GM19463 (cell line): Measurements from ENCODE around the gene EPN1.

Experiments used
- ATAC-seq: cut with Tn5 transposase; IDR thresholded peaks from one replicate; pipeline ENCODE4 v1.9.1; 2021; ENCODE audit warnings: mild to moderate bottlenecking, moderate library complexity; ENCODE audit not compliant: unreplicated experiment

Gene EPN1

DNA sequence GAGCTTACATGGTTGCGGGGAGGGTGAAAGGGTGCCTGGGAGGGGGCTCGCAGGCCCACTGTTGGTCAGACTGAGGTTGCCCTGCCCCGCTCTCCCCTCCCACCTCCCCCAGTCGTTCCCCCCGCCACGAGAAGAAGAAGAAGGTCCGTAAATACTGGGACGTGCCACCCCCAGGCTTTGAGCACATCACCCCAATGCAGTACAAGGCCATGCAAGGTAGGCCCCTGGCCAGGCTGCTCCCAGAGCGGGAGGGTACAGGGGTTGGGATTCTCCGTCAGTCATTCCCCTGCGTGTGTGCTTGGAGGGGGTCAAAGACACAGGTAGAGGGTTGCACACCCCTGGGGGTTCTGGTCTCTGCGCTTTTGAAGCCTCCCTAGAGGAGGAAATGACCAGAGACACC is 14.6 kb upstream of the EPN1 start:
- no peak for ATAC-seq

DNA sequence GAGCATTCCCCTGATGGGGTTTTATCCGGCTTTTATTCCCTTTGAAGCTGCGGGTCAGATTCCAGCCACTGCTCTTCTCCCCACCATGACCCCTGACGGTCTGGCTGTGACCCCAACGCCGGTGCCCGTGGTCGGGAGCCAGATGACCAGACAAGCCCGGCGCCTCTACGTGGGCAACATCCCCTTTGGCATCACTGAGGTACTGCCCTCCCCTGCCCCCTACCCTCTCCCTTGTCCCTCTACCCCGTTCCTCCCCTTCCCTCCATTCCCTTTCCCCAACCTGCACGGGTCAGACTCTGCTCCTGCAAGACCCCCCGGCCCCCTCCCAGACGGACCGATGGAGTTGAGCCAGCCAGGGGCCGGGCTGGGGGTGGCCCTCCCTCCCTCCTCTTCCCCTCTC is 14.0 kb upstream of the EPN1 start:
- no peak for ATAC-seq

DNA sequence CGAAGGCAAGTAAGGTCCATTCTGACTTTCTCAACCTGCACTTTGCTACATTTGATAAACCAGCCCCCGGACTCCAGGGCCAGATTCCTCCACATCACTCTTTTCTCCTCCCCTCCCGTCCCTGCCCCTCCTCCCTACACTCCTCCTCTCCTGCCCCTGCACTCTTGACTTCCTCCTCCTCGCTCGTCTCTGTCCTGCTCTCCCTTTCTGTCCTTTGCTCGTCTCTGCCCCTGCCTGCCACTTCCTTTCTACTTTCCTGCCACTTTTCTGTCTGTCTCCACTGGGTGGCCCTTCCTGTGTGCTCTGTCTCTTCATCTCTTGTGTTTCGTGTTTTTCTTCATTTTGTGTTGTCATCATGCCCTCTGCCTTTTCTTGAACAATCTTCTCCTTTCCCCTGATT is 13.2 kb upstream of the EPN1 start:
- no peak for ATAC-seq

DNA sequence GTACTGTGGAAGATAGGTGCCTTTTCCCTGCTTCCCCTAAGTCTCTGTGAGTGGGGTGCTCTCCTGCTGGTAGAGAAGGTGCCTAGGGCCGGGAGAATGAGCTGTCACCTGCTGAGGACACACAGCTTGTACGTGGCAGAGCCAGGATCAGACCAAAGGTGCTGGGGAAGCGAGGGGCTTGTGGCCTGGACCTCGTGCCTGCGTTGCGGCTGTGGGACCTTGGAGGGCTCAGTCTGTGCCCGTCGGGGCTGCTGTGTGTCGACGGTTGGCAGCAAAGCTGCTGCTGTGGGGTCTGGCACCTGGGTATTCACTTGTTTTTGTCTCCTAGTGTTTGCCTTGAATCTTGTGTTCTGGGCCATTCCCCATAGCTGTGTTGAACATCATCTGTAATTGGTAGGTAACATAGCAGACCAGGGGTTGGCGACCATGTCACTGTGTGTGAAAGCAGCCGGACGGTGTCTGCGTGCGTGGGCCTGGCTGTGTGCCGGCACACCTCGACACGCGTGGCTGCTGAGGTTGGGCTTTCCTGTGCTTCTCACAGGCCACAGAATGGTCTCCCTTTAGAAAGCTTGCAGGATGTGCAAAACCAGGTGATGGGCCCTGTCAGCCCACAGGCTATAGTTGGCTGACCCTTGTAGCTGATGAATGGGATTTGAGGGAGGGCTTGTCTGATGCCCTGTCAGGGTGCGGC is 11.0 kb upstream of the EPN1 start:
- no peak for ATAC-seq

DNA sequence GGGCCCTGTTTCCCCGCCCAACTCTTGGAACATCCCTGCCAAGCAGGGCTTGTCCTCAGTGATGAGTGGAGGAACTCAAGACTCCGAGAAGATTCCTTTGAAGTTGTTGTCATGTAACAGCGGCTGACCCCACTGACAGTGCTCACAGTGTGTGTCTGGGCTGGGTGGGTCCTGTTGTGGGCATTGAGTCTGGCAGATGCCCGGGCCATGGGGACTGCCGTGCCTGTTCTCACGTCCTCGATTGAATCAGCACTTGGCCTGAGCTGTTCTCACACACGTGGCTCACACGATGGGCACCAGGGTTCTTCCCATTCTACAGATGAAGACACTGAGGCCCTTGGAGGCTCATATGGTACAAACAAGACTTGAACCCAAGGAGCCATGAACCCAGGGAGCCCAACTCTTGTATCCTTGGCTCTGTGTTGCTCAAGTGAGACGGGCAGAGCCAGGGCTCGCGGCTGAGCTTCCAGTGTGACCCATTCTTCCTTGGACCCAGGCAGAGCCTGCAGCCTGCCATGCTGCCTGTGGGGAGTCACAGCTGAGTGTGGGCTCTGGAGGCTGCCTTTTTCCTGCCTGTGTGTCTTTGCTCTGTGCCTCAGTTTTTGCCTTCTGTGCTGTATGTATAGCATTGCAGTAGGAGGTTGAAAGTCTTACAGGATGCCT is 8.6 kb upstream of the EPN1 start:
- ATAC-seq: no peak

DNA sequence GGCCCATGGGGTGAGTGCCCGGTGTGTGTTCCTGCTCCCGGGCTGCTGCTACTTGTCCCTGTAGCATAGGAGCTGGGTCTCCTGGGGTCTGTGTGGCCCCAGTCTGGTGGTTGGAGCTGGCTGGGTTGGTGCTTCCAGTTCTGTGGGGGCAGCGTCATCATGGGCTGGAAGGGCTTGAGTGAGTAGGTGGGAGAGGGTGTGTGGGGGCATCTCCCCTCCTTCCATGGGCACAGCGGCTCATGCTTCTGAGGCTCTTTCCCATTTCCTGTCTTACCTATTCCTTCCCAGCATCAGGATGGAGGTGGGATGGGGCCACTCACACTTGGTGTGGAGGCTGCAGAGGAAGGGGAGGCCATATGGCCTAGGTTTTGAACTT is 8.0 kb upstream of the EPN1 start:
- ATAC-seq: no peak

DNA sequence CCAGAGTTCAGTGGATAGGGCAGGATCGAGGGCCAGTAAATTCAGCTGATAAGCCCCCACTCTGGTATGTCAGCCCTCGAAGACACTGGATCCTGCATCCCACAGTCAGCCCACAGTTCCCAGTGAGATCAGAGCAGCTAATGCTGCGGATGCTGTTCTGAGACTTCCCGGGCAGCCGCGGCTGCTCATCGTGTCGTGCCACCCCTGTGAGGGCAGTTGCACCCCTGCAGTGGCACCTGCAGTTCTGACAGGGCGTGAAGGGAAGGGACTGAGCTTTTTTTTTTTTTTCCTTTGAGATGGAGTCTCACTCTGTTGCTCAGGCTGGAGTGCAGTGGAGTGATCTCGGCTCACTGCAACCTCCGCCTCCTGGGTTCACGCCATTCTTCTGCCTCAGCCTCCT is 7.5 kb upstream of the EPN1 start:
- no peak for ATAC-seq

DNA sequence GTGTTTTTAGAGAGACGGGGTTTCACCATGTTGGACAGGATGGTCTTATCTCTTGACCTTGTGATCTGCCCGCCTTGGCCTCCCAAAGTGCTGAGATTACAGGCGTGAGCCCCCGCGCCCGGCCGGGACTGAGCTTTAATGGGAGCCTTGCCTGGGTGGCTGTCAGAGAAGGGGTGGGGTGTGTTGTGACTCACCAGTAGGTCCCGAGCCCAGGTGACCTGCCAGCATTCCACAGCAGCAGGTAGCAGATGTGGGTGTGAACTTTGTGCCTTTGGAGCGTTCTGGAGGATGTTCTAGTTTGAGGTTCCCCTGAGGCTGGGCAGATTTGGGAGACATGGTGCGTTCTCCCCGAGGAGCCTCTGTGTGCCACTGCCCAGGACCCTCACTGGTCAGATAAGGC is 7.1 kb upstream of the EPN1 start:
- ATAC-seq: no peak

DNA sequence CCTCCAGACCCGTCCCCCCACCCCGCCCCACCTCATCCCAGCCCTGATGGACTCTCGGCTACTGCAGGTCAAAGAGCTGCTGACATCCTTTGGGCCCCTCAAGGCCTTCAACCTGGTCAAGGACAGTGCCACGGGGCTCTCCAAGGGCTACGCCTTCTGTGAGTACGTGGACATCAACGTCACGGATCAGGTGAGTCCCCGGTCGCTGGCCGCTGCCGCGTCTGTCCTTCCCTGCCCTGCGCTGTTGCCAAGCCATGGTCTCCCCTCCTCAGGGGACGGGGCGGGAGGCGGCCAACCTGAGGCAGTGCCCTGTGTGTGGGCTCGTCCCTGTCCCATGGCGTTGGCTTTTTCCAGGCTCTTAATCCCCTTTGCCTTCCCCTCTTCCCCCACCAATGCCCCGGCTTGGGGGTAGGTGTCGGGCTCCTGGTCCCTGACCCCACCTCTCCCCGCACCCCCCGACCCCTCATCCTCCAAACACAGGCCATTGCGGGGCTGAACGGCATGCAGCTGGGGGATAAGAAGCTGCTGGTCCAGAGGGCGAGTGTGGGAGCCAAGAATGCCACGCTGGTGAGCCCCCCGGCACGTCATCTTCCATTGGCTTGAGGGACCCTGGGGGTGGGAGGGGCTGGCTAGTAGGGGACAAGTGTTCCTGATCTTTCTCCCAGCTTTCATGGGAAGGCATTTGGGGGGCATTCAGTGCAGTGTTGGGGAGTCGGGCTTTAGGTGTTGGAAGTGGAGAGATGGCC is 6.2 kb upstream of the EPN1 start:
- ATAC-seq: no peak

DNA sequence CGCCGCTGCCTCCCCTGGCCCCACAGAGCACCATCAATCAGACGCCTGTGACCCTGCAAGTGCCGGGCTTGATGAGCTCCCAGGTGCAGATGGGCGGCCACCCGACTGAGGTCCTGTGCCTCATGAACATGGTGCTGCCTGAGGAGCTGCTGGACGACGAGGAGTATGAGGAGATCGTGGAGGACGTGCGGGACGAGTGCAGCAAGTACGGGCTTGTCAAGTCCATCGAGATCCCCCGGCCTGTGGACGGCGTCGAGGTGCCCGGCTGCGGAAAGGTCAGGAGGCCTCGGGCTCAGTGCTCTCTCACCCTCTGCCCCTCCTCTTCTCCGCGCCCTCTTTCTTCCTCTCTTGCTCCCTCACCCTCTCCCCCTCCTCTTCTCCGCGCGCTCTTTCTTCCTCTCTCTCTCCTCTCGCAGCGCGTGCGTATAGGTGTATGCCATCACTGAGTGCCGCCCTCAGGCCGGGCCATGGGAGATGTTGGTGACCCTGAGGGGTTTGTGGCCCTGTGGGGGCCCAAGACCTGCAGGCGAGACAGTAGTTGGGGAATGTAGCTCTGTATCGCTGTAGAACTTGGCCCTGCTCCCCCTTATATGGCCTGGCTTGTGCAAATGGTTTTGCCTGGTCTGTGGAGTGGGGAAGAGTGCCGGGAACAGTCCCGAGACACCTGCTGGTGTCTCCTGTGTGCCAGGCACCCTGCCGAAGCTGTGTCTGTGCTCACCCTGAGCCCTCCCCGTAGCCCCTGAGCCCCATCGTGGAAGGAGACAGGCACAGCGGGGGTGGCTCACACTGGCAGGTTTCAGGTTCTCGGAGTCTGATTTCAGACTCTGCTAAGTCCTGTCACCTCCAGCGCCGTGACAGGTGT is 5.4 kb upstream of the EPN1 start:
- no peak for ATAC-seq

DNA sequence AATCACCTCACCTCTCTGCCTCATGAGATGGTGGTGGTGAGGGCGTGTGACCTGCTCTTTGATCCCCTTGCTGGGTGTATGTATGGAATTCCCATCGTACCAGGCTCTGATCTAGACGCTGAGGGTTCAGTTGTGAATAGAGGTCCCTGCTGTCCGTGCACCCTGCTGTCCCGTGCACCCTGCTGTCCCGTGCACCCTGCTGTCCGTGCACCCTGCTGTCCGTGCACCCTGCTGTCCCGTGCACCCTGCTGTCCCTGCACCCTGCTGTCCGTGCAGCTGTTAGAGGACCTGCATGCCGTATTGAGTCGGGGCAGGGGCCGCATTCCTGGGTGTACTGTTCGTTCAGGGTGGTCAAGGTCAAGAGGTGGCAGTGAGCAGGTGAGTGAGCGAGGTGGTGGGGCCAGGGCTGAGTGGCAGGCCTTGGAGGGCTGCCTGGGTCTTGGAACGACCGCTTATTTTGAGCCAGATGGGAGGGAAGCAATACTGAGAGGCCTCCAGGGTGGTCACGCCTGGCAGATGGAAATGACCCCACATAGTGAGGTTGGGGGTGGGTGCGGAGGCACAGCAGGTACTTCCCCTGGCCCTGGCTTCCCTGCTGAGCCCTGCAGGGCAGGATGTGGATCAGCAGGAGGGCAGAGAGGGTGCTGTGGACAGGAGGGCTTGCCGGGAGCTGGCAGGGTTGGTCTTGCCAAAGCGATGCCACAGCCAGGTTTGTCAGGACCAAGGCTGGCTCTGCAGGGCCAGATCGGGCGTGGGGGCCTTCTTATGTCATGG is 4.6 kb upstream of the EPN1 start:
- ATAC-seq: no peak

DNA sequence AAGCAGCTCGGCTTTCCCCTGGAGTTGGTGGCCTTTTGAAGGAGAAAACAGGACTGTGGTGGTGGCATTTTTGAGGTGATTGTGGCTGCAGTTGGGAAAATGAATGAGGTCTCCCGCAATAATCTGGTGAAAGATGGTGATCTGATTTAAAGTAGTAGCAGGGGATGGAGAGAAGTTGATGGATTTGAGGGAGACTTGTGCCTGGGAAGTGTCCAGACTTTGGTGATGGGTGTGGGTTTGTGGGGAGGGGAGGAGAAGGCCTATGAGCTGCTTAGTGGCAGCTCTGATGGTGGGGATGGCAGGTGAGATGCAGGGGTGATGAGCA is 4.0 kb upstream of the EPN1 start:
- ATAC-seq: no peak

DNA sequence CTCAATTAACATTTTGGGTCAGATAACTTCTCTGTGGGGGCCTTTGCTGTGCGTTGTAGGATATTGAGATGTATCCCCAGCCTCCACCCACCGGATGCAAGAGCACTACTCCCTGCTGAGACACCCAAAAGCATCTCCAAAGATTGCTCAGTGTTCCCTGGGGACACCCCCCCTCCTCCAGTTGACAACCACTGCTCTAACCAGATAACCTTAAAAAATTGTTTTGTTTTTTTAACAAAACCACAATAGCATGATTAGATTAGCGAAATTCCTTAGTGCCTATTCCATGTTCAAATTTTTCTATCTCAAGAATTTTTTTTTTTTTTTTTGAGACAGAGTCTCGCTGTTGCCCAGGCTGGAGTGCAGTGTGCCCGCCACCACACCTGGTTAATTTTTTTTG is 2.6 kb upstream of the EPN1 start:
- no peak for ATAC-seq

DNA sequence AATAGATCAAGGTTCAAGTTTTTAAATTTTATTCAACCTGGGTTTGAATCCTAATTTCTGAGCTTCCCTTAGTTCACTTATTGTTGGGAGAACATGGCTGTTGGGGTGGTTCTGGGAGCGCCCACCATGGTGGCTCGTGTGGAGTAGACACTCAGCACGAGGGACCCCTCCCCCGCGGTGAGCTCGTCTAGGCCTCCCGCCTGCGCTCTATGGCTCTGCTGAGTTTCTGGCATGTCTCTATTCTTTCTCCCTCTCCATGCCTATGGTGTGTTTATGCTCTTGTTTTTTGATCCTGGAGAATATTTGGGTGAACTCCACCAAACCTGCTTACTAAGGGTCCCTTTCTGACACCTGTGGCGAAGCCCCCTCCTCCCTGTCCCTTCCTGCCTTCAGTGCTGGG is 1.6 kb upstream of the EPN1 start:
- no peak for ATAC-seq

DNA sequence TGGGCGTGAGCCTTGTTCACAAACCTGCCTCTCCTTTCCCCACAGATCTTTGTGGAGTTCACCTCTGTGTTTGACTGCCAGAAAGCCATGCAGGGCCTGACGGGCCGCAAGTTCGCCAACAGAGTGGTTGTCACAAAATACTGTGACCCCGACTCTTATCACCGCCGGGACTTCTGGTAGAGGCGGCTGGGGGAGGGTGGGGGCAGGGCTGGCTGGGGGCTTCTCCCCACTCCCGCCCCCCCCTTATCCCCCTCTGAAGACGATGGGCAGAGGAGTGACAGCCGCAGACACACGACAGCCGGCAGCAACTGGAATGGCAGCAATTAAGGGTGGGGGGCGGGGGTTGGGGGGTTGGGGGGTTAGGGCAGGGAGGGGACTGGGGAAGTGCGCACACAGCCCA is 1.1 kb upstream of the EPN1 start:
- ATAC-seq: no peak

DNA sequence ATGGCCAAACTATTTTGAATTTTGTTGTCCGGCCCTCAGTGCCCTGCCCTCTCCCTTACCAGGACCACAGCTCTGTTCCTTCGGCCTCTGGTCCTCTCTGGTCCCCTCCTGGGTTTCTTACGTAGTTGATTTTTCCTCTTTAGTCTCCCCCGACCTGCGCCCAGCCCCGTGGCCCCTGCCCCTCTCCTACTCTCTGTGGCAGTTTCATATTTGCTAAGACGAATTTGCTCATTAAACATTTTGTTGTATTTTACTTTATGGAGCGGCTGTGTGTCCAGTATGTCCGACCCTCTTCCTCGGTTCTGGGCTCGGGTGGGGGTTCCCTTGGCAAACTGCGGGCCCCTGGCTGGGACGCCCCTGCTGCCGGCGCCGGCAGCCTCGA is 576 bp upstream of the EPN1 start:
- ATAC-seq: no peak

DNA sequence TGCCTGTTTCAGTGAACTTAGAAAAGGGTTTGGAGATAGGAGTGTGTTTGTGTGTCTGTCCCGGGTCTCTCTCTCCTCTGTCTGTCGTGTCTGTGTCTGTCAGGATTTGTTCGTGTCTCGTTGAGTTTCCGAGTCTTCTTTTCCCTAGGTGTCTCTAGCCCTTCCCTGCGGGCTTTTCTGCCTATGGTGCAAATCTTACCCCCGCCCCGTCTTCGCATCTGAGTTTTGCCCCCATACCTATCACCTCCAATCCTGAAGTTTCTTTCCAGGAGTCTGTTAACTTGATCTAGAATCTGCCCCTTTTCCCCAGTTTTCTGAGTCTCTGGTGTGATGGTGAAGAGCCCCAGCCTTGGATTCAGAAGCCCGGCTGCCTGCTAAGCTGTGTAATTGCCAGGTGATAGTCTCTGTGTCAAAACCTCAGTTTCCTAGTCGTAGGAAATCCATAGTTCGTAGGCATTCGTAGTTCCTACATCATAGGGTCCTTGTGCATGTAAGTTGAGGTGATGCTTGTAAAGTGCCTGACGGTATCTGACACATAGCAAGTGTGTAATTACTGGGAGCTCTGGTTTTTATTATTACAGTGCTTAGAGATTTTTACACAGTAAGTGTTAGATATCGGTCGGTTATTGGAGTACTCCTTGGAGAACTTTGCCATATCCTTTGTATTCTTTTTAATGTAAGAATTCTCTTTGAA is 782 bp downstream of the EPN1 start:
- no peak for ATAC-seq

DNA sequence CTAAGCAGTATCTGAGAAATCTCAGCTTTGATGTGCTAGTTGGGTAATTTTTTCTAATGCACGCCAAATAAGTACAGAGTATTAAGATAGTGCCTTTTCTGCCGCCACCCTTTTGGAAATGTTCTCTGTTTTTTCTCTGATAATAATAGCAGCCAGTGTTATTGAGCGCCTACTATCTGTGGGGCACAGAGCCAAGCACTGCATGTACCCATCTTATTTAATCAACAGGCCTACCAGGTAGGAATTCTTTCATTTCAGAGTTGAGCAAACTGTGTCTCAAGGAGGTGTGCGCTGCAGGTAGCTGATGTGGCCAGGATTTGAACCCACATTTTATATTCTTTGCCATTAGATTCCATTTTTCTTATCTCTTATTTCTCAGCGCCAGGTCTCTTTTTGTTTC is 1.4 kb downstream of the EPN1 start:
- no peak for ATAC-seq

DNA sequence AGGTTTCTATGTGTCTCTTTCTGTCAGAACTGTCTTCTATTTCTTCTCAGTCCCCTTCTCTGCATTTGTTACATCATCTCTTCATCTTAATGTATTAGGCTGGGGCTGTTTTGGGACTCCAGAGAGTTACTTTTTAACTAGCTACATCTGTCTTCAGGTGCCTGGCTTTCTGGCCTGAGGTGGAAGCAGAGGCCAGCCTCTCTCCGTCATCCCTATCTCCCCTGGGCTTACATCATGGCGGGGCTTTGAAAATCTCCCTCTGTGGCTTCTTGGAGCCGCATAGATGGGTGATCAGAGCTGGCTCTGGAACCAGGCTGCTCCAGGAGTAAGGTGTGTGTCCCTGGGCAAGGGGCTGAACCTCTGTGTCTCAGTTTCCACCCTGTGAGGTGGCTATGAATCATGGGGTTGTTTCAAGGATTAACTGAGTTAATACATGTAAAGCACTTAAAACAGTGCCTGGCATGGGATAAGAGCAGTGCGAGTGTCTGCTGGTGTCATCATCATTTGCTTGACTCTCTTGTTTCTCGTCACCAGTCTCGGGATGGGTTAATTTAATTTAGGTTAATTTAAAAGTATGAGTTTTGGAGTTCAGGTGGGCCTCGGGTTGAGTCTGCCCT is 2.0 kb downstream of the EPN1 start:
- ATAC-seq: no peak

DNA sequence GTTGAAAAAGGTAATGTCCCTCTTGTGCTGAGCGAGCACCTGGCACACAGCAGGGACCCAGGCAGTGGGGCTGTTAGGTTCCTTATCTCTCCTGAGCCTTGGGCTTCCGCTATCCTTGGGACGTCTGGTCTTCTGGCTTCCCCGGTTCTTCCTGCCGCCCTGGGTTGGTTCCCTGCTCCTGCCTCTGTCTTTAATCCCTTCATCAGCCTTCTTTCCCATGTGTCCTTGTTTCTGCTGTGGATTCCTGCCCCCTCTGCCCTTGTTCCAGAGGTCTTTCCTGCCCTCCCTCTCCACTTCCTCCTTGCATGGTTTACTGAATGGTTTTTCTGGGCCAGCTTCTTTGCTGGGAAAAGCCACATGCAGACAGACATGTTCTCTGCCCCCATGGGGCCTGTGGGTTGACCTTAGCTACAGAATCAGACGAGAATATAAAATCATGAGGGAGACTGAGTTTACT is 2.6 kb downstream of the EPN1 start:
- no peak for ATAC-seq
